Measurements from ENCODE around the gene MAPKBP1. TPM values are rescaled to one million over a fixed set of nuclear protein-coding genes. Genes with fewer than 3 reads are reported as not detected.

The MAPKBP1 gene
- total RNA-seq, 2 donors from 2014 or later = 12.5 to 31.6 TPM

GRCh38 chr15:41798607-41799487 lies 24.6 kb downstream of the MAPKBP1 start:
- H3K9me3 ChIP-seq = no peaks in the 10 kb centered on the region
- H3K4me1 ChIP-seq = no peaks in the 10 kb centered on the region
- no peak for TF ChIP-seq POLR2A (IDR thresholded peaks at IDR 0.05)
- no peak overlapping the region for H3K27ac ChIP-seq
- DNase-seq = no peak
- no peak for ATAC-seq
- 82 to 88% methylated on average over 7 to 9 of the region's 9 CpGs for WGBS, 2 donors
- H3K27me3 ChIP-seq = no peaks in the 10 kb centered on the region
- intact Hi-C loops (cut with DNase I) = no loop called here
- H3K36me3 ChIP-seq (replicated peaks in 1 of 2; ENCODE audit: insufficient read depth in 1 of 2, low read depth in 2 of 2) = no peaks in the 10 kb centered on the region
- no peak overlapping the region for H3K4me3 ChIP-seq

- no peaks in the 10 kb centered on the region for H3K36me3 ChIP-seq (replicated peaks in 1 of 2; ENCODE audit: insufficient read depth in 1 of 2, low read depth in 2 of 2)
- no peak overlapping the region for H3K4me3 ChIP-seq
- no peak for ATAC-seq
- no peak overlapping the region for H3K27ac ChIP-seq
- DNase-seq = no peak
- no peaks in the 10 kb centered on the region for H3K27me3 ChIP-seq
- WGBS, 2 donors = 76 to 91% methylated on average over 5 of the region's 5 CpGs
- intact Hi-C loops (cut with DNase I) = no loop called here
- TF ChIP-seq POLR2A (IDR thresholded peaks at IDR 0.05) (no peak), CTCF (IDR thresholded peaks at IDR 0.05) (no peak)
- H3K9me3 ChIP-seq = no peaks in the 10 kb centered on the region
- H3K4me1 ChIP-seq = no peaks in the 10 kb centered on the region
These were observed 25.2 kb downstream of the MAPKBP1 start for GRCh38 chr15:41799488-41799805.

GRCh38 chr15:41801185-41801584 lies 26.9 kb downstream of the MAPKBP1 start:
- 81 to 94% methylated on average over 3 of the region's 3 CpGs for WGBS, 2 donors
- TF ChIP-seq POLR2A (IDR thresholded peaks at IDR 0.05) (no peak), CTCF (IDR thresholded peaks at IDR 0.05) (no peak)
- no peaks in the 10 kb centered on the region for H3K4me1 ChIP-seq
- no peaks in the 10 kb centered on the region for H3K27me3 ChIP-seq
- intact Hi-C loops (cut with DNase I) = loop anchor here (10.0 kb wide), 1 partner anchor 196 kb away; no protein-coding TSS in a partner anchor
- H3K27ac ChIP-seq = no peak overlapping the region
- no peak overlapping the region for H3K4me3 ChIP-seq
- DNase-seq (no peak), ATAC-seq (no peak)
- no peaks in the 10 kb centered on the region for H3K9me3 ChIP-seq
- H3K36me3 ChIP-seq (replicated peaks in 1 of 2; ENCODE audit: insufficient read depth in 1 of 2, low read depth in 2 of 2) = no peaks in the 10 kb centered on the region

- ATAC-seq (no peak), DNase-seq (no peak)
- no peaks in the 10 kb centered on the region for H3K36me3 ChIP-seq (replicated peaks in 1 of 2; ENCODE audit: insufficient read depth in 1 of 2, low read depth in 2 of 2)
- no peak overlapping the region for H3K4me3 ChIP-seq
- H3K4me1 ChIP-seq = no peaks in the 10 kb centered on the region
- TF ChIP-seq CTCF (IDR thresholded peaks at IDR 0.05) (no peak), POLR2A (IDR thresholded peaks at IDR 0.05) (no peak)
- H3K9me3 ChIP-seq = no peaks in the 10 kb centered on the region
- 88 to 96% methylated on average over 3 of the region's 3 CpGs for WGBS, 2 donors
- intact Hi-C loops (cut with DNase I) = loop anchor here (10.0 kb wide), 1 partner anchor 197 kb away; no protein-coding TSS in a partner anchor
- H3K27me3 ChIP-seq = no peaks in the 10 kb centered on the region
- no peak overlapping the region for H3K27ac ChIP-seq
These were observed 27.7 kb downstream of the MAPKBP1 start for GRCh38 chr15:41801850-41802455.

GRCh38 chr15:41804361-41804760 lies 30.1 kb downstream of the MAPKBP1 start:
- Histone ChIP-seq H3K27ac (no peak overlapping the region), H3K36me3 (replicated peaks in 1 of 2; ENCODE audit: insufficient read depth in 1 of 2, low read depth in 2 of 2) (no peaks in the 10 kb centered on the region), H3K9me3 (no peaks in the 10 kb centered on the region), H3K4me3 (no peak overlapping the region), H3K27me3 (no peaks in the 10 kb centered on the region), H3K4me1 (no peaks in the 10 kb centered on the region)
- ATAC-seq = no peak
- no peak for TF ChIP-seq CTCF (IDR thresholded peaks at IDR 0.05)
- no peak for TF ChIP-seq POLR2A (IDR thresholded peaks at IDR 0.05)
- intact Hi-C loops (cut with DNase I) = loop anchor here (10.0 kb wide), 1 partner anchor 200 kb away; no protein-coding TSS in a partner anchor
- DNase-seq = no peak
- WGBS, 2 donors = 96 to 100% methylated on average over 2 of the region's 2 CpGs
